Endodermal cell (in vitro differentiated cells): Measurements from ENCODE around the gene OR10AD1. TPM values are rescaled to one million over a fixed set of nuclear protein-coding genes. Genes with fewer than 3 reads are reported as not detected.
"Not testable (repeated sequence)": the region's sequence is repeated elsewhere in the genome, so short reads cannot be mapped to it uniquely, and the experiment has no call there.

Source experiments
- DNase-seq: peaks from one replicate; pipeline ENCODE4 v3.0.0-alpha.2; 2017
- H3K27ac ChIP-seq: 2 replicates; pipeline ENCODE4 v1.5.1; 2013; ENCODE audit warnings: mild to moderate bottlenecking, low read depth, low read length, moderate library complexity
- H3K27me3 ChIP-seq: 2 replicates; pipeline ENCODE4 v1.6.1; 2013; ENCODE audit warnings: mild to moderate bottlenecking, low read length, moderate library complexity; ENCODE audit not compliant: insufficient read depth, control insufficient read depth, poor library complexity, severe bottlenecking
- H3K36me3 ChIP-seq: 2 replicates; pipeline ENCODE4 v1.7.0; 2013; ENCODE audit warnings: mild to moderate bottlenecking, low read length, moderate library complexity; ENCODE audit not compliant: control insufficient read depth, insufficient read depth
- H3K4me1 ChIP-seq: one replicate; pipeline ENCODE4 v1.7.0; 2013; ENCODE audit warnings: low read length; ENCODE audit not compliant: control insufficient read depth, insufficient read depth
- H3K4me3 ChIP-seq: 2 replicates; pipeline ENCODE4 v1.5.1; 2013; ENCODE audit warnings: mild to moderate bottlenecking, low read length, moderate library complexity
- H3K9ac ChIP-seq: 2 replicates; pipeline ENCODE4 v1.6.1; 2013; ENCODE audit warnings: mild to moderate bottlenecking, low read length, moderate library complexity; ENCODE audit not compliant: poor library complexity, severe bottlenecking; ENCODE audit errors: extremely low read depth
- H3K9me3 ChIP-seq: 2 replicates; pipeline ENCODE4 v1.6.1; 2013; ENCODE audit warnings: mild to moderate bottlenecking, low read length, moderate library complexity; ENCODE audit not compliant: control insufficient read depth
- H3K27ac Mint-ChIP-seq: 2 replicates; pipeline ENCODE4 v1.8.0; 2020; ENCODE audit warnings: mixed read lengths
- H3K27me3 Mint-ChIP-seq: 2 replicates; pipeline ENCODE4 v1.8.0; 2021; ENCODE audit warnings: mild to moderate bottlenecking, mixed read lengths; ENCODE audit not compliant: insufficient read depth
- H3K36me3 Mint-ChIP-seq: 2 replicates; pipeline ENCODE4 v1.8.0; 2020; ENCODE audit warnings: low read depth, mixed read lengths
- H3K4me1 Mint-ChIP-seq: 2 replicates; pipeline ENCODE4 v1.8.0; 2020; ENCODE audit warnings: mixed read lengths
- H3K4me3 Mint-ChIP-seq: 2 replicates; pipeline ENCODE4 v1.8.0; 2020; ENCODE audit warnings: mild to moderate bottlenecking, moderate library complexity, mixed read lengths
- H3K9me3 Mint-ChIP-seq: 2 replicates; pipeline ENCODE4 v1.8.0; 2020; ENCODE audit warnings: mild to moderate bottlenecking, mixed read lengths
- WGBS, 2 experiments: methylation state at CpG; one replicate each; pipeline versions ENCODE4 v1.1.5 to v1.1.7; 2013; ENCODE audit warnings: missing lambda C conversion rate in 2 of 2, mixed read lengths in 1 of 2; ENCODE audit not compliant: insufficient coverage in 1 of 2, insufficient read length in 1 of 2; 5-methylcytosine and 5-hydroxymethylcytosine counted together
- total RNA-seq, 2 donors: library from RNA; stranded (reverse); fragmentation: NEBNext Ultra II Directional in 1 of 2; extraction: Animal tissue kit (Norgen Biotek cat#: 25700) in 1 of 2; gene quantifications; 2 replicates in 1 of 2; 3 replicates in 1 of 2; pipeline ENCODE4 v1.2.1, GENCODE V29; 2021
- TF ChIP-seq, protein P1 (sequence below): fragments of 200-600 bp; sonication (generic); conservative IDR thresholded peaks from 2 replicates; pipeline ENCODE4 v1.5.0; 2021; ENCODE audit warnings: antibody characterized with exemption, mild to moderate bottlenecking

The OR10AD1 gene
- total RNA-seq, 2 donors from 2014 or later, result not detected

GRCh38 chr12:48235796-48236333 is 32.8 kb upstream of the OR10AD1 start:
- H3K36me3 Mint-ChIP-seq, result no peaks in the 10 kb centered on the region
- Histone ChIP-seq H3K27ac (no peak overlapping the region), H3K36me3 (no peaks in the 10 kb centered on the region), H3K4me3 (no peak overlapping the region), H3K9me3 (no peaks in the 10 kb centered on the region), H3K4me1 (no peaks in the 10 kb centered on the region), H3K27me3 (no peaks in the 10 kb centered on the region), H3K9ac (no peak overlapping the region)
- no peaks in the 10 kb centered on the region for H3K4me1 Mint-ChIP-seq
- H3K4me3 Mint-ChIP-seq, result no peak overlapping the region
- 89 to 94% methylated on average over 3 to 4 of the region's 4 CpGs for WGBS, 2 experiments
- TF ChIP-seq, protein P1, sequence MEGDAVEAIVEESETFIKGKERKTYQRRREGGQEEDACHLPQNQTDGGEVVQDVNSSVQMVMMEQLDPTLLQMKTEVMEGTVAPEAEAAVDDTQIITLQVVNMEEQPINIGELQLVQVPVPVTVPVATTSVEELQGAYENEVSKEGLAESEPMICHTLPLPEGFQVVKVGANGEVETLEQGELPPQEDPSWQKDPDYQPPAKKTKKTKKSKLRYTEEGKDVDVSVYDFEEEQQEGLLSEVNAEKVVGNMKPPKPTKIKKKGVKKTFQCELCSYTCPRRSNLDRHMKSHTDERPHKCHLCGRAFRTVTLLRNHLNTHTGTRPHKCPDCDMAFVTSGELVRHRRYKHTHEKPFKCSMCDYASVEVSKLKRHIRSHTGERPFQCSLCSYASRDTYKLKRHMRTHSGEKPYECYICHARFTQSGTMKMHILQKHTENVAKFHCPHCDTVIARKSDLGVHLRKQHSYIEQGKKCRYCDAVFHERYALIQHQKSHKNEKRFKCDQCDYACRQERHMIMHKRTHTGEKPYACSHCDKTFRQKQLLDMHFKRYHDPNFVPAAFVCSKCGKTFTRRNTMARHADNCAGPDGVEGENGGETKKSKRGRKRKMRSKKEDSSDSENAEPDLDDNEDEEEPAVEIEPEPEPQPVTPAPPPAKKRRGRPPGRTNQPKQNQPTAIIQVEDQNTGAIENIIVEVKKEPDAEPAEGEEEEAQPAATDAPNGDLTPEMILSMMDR, result no peak
- no peak for DNase-seq
- no peak overlapping the region for H3K27ac Mint-ChIP-seq
- peaks cover 3% of the 10 kb centered on the region for H3K27me3 Mint-ChIP-seq
- peaks cover 3% of the 10 kb centered on the region for H3K9me3 Mint-ChIP-seq

DNA sequence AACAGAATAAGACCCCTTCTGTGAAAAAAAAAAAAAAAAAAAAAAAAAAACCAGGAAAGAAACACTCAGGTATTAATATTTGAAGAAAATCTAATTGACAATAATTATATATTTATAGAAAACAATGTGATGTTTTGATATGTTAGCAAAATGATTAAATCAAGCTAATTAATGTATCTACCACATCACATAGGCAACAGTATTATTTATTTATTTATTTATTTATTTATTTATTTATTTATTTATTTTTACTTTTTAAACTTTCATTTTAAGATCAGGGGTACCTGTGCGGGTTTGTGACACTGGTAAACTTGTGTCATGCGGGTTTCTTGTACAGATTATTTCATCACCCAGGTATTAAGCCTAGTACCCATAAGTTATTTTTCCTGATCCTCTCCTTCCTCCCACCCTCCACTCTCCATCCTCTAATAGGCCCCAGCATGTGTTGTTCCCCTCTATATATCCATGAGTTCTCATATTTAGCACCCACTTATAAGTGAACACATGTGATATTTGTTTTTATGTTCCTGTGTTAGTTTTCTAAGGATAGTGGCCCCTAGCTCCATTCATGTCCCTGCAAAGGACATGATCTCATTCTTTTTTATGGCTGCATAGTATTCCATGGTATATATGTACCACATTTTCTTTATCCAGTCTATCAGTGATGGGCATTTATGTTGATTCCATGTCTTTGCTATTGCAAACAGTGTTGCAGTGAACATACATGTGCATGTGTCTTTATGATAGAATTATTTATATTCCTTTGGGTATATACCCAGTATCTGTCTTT is 28.3 kb upstream of the OR10AD1 start:
- H3K27ac ChIP-seq, H3K4me1 Mint-ChIP-seq, DNase-seq, H3K4me1 ChIP-seq, H3K27ac Mint-ChIP-seq, H3K4me3 ChIP-seq, H3K9me3 ChIP-seq, H3K27me3 ChIP-seq, H3K36me3 Mint-ChIP-seq, H3K36me3 ChIP-seq, H3K9ac ChIP-seq, H3K4me3 Mint-ChIP-seq: not testable (repeated sequence)
- WGBS, 2 experiments, result 96% methylated on average over 2 of the region's 2 CpGs
- Mint-ChIP-seq H3K27me3 (peaks cover 15% of the 10 kb centered on the region), H3K9me3 (peaks cover 15% of the 10 kb centered on the region)

GRCh38 chr12:48224533-48224932 is 21.4 kb upstream of the OR10AD1 start:
- H3K4me3 ChIP-seq, H3K4me1 ChIP-seq, H3K36me3 Mint-ChIP-seq, H3K9ac ChIP-seq, H3K36me3 ChIP-seq, DNase-seq, H3K27ac ChIP-seq, H3K4me1 Mint-ChIP-seq, H3K4me3 Mint-ChIP-seq, H3K27ac Mint-ChIP-seq, H3K9me3 ChIP-seq: not testable (repeated sequence)
- WGBS, 2 experiments, result 77% methylated on average over 3 of the region's 3 CpGs; no CpG with 5 or more reads in 1 of the 2 experiments
- H3K27me3 ChIP-seq, result peaks cover 12% of the 10 kb centered on the region
- Mint-ChIP-seq H3K9me3 (peaks cover 14% of the 10 kb centered on the region), H3K27me3 (peaks cover 35% of the 10 kb centered on the region)

DNA sequence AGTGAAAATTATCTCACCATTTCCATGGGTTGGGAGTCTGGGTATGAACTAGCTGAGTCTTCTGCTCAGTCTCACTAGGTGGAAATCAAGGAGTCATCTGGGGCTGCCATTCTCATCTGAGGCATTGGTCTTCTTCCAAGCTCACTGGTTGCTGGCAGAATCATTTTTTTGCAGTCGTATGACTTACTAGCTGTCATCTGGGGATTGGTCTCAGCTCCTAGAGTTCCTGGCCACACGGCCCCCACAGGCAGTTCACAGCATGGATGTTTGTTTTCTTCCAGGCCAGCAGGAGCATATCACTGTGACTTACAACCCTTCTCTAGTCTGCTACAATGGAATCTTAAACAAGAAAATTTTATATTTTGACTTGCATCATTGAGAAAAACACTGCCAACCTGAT is 18.6 kb upstream of the OR10AD1 start:
- TF ChIP-seq, protein P1, result no peak
- peaks cover 25% of the 10 kb centered on the region for H3K27me3 ChIP-seq
- no peaks in the 10 kb centered on the region for H3K36me3 ChIP-seq
- H3K9ac ChIP-seq, result no peak overlapping the region
- no peaks in the 10 kb centered on the region for H3K4me1 ChIP-seq
- DNase-seq, result no peak
- no peak overlapping the region for H3K4me3 ChIP-seq
- no peaks in the 10 kb centered on the region for H3K4me1 Mint-ChIP-seq
- H3K4me3 Mint-ChIP-seq, result no peak overlapping the region
- peaks cover 35% of the 10 kb centered on the region for H3K27me3 Mint-ChIP-seq
- no peak overlapping the region for H3K27ac ChIP-seq
- H3K9me3 ChIP-seq, result no peaks in the 10 kb centered on the region
- no peak overlapping the region for H3K27ac Mint-ChIP-seq
- WGBS, 2 experiments, result 57 to 60% methylated on average over 1 to 2 of the region's 2 CpGs
- no peaks in the 10 kb centered on the region for H3K36me3 Mint-ChIP-seq
- peaks cover 3% of the 10 kb centered on the region for H3K9me3 Mint-ChIP-seq
